Progenitor cell of endocrine pancreas (in vitro differentiated cells): ENCODE results near the gene ITIH1. TPM values are rescaled to one million over a fixed set of nuclear protein-coding genes. Genes with fewer than 3 reads are reported as not detected.

ENCODE experiments used
- DNase-seq: peaks from one replicate; pipeline ENCODE4 v3.0.0; 2021; ENCODE audit warnings: low spot score; ENCODE audit not compliant: unreplicated experiment
- H3K27ac Mint-ChIP-seq: 2 replicates; pipeline ENCODE4 v1.8.0; 2021; ENCODE audit warnings: mild to moderate bottlenecking, moderate library complexity, mixed read lengths
- H3K27me3 Mint-ChIP-seq: 2 replicates; pipeline ENCODE4 v1.8.0; 2021; ENCODE audit warnings: mixed read lengths
- H3K36me3 Mint-ChIP-seq: 2 replicates; pipeline ENCODE4 v1.8.0; 2022; ENCODE audit warnings: mixed read lengths; ENCODE audit not compliant: insufficient read depth
- H3K4me1 Mint-ChIP-seq: 2 replicates; pipeline ENCODE4 v1.8.0; 2021; ENCODE audit warnings: low read depth, mixed read lengths
- H3K4me3 Mint-ChIP-seq: 2 replicates; pipeline ENCODE4 v1.8.0; 2021; ENCODE audit warnings: low read depth, mild to moderate bottlenecking, moderate library complexity, mixed read lengths
- H3K9me3 Mint-ChIP-seq: 2 replicates; pipeline ENCODE4 v1.8.0; 2021; ENCODE audit warnings: low read depth, mixed read lengths
- total RNA-seq: library from RNA; stranded (reverse); gene quantifications from 2 replicates; pipeline ENCODE4 v1.2.1, GENCODE V29; 2021
- TF ChIP-seq, protein P1 (sequence below): fragments of 200-600 bp; sonication (generic); IDR thresholded peaks from one replicate; pipeline ENCODE4 v1.5.0; 2021; ENCODE audit warnings: antibody characterized with exemption, mild to moderate bottlenecking; ENCODE audit not compliant: unreplicated experiment

Gene ITIH1
- total RNA-seq, 1 donor from 2014 or later = 14.1 TPM

DNA sequence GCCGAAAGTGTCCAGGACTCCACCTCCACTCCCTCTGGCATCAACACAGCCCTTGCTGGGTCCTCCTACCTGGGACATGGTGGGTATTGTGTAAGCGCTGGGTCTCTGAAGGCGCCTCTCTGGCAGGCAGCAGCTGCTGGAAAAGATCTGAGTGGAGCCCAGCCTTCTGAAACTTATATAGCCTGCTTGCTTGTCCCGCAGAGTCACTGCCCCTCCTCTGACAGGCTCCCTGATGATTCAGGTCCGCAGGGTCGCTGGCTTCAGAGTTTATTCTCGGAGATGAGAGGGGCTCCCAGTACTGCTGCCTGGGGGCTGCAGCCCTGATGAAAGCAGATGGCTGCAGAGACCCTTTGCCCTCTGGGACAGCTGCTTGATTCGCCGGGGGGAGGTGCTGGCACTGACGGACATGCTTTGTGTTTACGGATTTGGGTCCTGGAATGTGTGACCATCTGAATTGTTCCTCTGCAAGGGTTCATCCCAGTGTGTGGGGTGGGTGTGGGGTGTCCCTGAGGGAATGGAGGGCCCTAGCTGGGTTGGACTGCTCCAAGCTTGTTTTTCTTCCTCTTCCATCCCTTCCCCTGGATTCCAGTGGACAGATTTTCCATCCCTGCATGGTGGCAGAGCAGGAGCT, 57.6 kb downstream of the ITIH1 start, which contains the start of gene MUSTN1:
Gene MUSTN1 (minus strand): TSS at position 149 of the 631 bp plus-strand sequence. CDS start 71 bp downstream, at position 78.
- H3K4me1 Mint-ChIP-seq = peaks cover 15% of the 10 kb centered on the region
- H3K36me3 Mint-ChIP-seq = no peaks in the 10 kb centered on the region
- H3K9me3 Mint-ChIP-seq = no peaks in the 10 kb centered on the region
- TF ChIP-seq, protein P1, sequence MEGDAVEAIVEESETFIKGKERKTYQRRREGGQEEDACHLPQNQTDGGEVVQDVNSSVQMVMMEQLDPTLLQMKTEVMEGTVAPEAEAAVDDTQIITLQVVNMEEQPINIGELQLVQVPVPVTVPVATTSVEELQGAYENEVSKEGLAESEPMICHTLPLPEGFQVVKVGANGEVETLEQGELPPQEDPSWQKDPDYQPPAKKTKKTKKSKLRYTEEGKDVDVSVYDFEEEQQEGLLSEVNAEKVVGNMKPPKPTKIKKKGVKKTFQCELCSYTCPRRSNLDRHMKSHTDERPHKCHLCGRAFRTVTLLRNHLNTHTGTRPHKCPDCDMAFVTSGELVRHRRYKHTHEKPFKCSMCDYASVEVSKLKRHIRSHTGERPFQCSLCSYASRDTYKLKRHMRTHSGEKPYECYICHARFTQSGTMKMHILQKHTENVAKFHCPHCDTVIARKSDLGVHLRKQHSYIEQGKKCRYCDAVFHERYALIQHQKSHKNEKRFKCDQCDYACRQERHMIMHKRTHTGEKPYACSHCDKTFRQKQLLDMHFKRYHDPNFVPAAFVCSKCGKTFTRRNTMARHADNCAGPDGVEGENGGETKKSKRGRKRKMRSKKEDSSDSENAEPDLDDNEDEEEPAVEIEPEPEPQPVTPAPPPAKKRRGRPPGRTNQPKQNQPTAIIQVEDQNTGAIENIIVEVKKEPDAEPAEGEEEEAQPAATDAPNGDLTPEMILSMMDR = no peak
- no peak for DNase-seq
- no peak within 1 kb of the TSS for H3K4me3 Mint-ChIP-seq
- H3K27ac Mint-ChIP-seq = peak within 1 kb of the TSS; percentile 21
- no peaks in the 10 kb centered on the region for H3K27me3 Mint-ChIP-seq

DNA sequence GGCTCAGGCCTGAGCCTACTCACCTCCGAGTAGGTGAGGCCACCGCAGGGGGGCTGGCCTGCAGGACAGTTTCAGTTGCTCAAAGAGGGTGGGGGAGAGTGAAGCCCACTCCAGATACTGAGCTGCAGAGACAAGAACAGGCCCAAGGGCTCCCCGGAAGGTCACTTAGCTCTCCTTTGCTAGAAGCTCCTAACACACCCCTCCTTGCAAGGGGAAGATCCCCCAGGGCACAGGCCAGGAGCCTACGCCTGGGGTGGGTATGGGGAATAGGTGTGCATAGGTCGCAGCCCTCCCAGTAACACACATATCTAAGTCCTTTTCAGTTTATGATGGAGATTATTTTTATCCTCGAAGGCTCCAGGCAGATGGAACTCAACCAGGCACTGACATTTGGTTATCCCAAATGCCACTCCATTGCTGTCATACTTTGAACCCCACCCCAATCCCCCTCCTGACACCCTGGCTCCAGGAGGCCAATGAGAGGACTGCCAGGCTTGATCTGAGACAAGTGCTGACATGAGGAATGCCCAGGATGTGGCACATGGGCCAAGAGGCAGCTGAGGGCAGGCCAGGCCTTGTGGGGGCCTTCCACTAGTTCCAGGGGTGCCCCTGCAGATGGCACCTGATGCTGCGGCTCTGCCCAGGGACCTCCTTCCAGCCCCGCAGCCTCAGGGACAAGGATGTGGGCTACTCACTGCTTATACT, 58.5 kb downstream of the ITIH1 start:
- Mint-ChIP-seq H3K36me3 (peaks cover 1% of the 10 kb centered on the region), H3K9me3 (no peaks in the 10 kb centered on the region), H3K27ac (no peak overlapping the region), H3K27me3 (no peaks in the 10 kb centered on the region), H3K4me1 (peaks cover 17% of the 10 kb centered on the region), H3K4me3 (no peak overlapping the region)
- TF ChIP-seq, protein P1 = no peak
- no peak for DNase-seq

DNA sequence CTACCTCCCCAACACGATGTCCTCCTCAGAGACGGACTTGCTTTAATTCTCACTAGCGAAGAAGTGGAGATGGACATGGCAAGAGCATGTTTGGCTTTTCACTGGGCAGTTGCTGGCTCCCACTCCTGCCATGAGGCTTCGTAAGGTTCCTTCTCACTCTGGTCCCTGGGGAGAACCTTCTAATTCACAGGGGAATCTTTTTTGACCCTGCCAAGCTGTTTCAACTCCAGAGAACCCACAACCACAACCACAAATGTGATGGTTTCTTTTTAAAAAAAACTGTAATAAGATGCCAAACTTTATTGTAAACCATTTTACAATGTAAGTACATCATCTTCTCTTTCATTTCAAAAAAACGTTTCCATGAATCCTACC, 59.1 kb downstream of the ITIH1 start:
- H3K27me3 Mint-ChIP-seq = no peaks in the 10 kb centered on the region
- peaks cover 17% of the 10 kb centered on the region for H3K4me1 Mint-ChIP-seq

DNA sequence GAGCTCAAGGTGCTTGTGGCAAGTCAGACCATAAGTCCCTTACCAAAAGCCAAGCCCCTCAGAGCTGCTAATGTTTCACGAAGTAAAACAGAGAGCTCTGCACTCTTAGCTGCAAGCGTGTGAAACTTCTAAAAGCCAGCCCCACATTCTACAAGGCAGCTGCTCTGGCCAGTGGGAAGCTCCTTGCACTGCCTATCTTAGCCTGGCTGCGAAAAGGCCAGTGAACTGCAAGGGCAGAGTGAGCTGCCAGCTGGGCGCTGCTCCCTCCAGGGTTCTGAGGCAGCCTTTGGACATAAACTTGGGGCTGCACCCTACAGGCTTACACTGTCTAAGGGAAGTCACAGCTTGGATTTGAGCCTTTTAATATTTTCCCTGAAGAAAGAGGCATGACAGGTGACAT, 59.6 kb downstream of the ITIH1 start:
- H3K4me3 Mint-ChIP-seq = no peak overlapping the region
- peaks cover 17% of the 10 kb centered on the region for H3K4me1 Mint-ChIP-seq
- no peak overlapping the region for H3K27ac Mint-ChIP-seq
- no peaks in the 10 kb centered on the region for H3K9me3 Mint-ChIP-seq
- H3K36me3 Mint-ChIP-seq = peaks cover 1% of the 10 kb centered on the region
- DNase-seq = no peak
- no peaks in the 10 kb centered on the region for H3K27me3 Mint-ChIP-seq
- TF ChIP-seq, protein P1 = no peak

More for the DNA sequence above, 59.1 kb downstream of the ITIH1 start:
- no peaks in the 10 kb centered on the region for H3K9me3 Mint-ChIP-seq
- H3K27ac Mint-ChIP-seq = no peak overlapping the region
- H3K36me3 Mint-ChIP-seq = peaks cover 1% of the 10 kb centered on the region
- TF ChIP-seq, protein P1 = no peak
- no peak for DNase-seq
- H3K4me3 Mint-ChIP-seq = no peak overlapping the region

GRCh38 chr3:52838561-52839267, 61.3 kb downstream of the ITIH1 start:
- DNase-seq = no peak
- TF ChIP-seq, protein P1 = no peak
- Mint-ChIP-seq H3K27ac (peak overlapping the region; percentile 83), H3K4me1 (peaks cover 17% of the 10 kb centered on the region), H3K9me3 (no peaks in the 10 kb centered on the region), H3K27me3 (no peaks in the 10 kb centered on the region), H3K4me3 (no peak overlapping the region), H3K36me3 (peaks cover 1% of the 10 kb centered on the region)
